GM18508 (cell line): ENCODE measurements around the gene RNF113B.

Source experiments
- ATAC-seq: cut with Tn5 transposase; IDR thresholded peaks from one replicate; pipeline ENCODE4 v1.9.1; 2021; ENCODE audit warnings: moderate number of reproducible peaks; ENCODE audit not compliant: insufficient read depth, unreplicated experiment

The RNF113B gene

DNA sequence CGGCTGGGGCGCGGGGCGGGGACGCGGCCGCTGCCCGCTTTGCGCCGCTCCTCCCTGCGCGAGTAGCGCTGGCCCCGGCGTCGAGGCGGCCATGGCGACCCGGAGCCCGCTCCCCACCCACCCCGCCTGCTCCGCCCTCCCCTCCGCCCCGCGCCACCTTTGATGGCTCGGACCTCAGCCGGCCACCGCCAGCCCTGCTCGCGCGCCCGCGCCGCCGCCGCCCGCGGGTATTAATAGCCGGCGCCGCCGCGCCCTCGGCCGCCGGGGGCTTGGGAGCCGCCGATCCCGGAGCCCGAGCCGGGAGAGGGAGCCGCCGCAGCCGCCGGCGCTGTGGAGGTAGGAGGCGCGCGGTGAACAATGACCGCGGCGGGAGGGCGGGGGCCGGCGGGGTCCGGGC, 33.9 kb downstream of the RNF113B start:
- no peak for ATAC-seq

DNA sequence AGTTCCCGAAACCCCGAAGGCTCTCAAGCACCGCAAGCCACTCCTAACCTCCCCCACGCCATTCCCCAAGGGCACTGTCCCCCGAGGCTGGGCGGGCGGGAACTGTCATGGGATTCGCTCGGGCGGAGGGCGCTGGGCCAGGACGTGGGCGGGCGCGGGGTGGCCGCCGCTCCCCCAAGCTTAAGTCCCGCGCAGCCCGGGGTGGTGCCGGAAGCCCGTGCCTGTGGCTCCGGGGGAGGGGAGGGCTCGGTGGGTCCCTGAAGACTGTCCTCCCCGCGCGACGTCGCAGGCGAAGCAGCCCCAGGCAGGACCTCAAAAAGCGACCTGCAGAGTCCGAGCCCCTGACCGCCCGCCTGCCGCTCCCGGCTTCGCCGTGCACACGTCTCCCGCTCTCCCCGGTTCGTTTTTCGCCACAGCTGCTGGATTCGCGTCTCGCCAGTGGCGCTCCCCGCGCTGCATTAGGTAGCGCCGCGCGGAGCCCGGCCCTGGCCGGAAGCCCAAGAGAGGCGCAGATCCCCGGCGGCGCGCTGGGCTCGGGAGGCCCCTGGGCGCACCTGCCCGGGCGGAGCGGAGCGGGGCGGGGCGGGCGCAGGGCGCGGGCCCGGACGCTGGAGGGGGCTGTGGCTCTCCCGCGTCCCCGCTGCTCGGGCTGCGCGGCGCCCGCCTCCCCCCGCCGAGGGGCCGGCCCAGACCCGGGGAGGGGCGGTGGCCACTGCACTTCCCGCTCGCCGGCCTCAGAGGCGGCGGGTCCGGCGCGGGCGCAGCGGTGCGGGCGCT, 34.5 kb downstream of the RNF113B start, which contains the start of gene FARP1:
Gene FARP1, plus strand, starts transcription at position 715 of the 777 bp plus-strand sequence. CDS start 70,149 bp downstream, outside the sequence.
- no peak for ATAC-seq

DNA sequence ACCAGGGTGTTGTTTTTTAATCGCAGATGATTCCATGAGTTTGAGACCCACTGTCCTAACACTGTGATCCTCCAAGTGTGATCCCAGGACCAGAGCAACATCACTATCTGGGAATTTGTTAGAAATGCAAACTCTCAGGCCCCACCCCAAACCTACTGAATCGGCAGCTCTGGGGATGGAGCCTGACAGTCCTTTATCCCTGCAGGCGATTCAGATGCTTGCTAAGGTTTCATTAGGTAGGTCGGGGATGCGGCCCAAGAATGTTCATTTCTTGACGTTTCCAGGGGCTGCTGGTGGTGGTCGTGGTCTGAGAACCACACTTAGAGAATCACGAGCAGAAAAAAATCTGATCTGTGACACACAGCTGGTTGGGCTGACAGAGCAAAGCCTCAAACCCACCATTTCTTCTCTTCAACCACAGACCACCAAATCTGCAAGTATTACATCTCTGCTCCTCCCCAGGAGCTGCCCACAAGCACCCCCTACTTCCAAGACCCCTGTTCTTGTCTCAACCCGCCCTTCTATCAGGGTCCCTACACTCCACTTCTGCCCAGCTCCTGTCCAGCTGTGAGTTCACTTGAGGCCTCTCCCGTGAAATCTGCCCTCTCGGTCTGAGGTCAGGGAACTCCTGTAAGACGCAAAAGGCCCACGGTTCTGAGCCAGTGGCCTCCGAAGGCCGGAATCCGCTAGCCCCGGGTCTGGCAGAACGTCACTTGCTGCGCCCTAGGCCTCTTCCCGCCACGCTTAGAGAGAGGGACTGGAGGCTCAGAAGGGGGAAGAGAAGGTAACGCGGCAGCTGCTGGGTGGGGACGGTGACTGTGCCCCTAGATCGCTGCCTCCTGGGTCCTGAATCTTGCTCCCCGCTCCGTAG, 35.3 kb downstream of the RNF113B start:
- no peak for ATAC-seq

DNA sequence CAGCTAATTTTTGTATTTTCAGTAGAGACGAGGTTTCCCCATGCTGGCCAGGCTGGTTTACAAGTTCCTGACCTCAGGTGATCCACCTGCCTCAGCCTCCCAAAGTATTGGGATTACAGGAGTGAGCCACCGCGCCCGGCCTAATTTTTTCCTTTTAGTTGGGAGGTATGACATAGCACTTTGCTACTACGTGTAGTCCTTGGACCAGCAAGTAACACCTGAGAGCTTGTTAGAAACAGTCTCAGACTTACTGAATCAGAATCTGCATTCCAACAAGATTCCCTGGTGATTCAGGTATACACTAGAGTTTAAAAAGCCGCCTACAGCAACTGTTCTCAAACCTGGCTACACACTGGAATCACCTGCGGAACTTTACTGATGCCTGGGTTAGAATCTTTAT, 36.0 kb downstream of the RNF113B start:
- no peak for ATAC-seq

DNA sequence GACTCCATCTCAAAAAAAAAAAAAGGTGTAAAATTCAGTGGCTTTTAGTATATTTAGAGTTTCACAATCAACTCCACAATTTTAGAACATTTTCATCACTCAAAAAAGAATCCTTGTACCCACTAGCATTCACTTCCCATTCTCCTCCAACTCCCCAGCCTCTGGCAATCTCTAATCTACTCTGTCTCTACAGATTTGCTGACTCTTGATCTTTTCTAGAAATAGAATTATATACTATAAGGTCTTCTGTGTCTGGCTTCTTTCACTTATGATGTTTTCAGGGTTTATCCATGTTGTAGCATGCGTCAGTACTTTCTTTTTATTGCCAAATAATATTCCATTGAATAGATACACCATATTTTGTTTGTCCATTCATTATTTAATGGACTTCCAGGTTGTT, 42.2 kb downstream of the RNF113B start:
- ATAC-seq: no peak

DNA sequence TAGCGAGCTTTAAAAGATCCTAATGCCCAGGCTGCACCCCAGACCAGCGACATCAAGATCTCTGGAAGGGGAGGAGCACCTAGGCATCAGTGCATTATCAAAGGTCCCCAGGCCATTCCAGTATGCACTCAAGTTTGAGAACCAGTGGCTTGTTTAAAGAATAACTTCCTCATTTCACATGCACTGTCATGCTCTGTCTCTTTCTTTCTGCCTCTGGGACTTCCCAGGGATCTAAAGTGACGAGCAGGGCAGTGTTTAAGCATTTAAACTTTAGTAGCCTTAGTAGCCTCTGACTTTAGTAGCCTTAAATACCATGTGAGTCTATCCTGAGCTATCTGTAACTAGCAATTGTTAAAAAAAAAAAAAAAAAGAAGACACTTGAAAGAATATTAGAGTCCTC, 43.1 kb downstream of the RNF113B start:
- peak; percentile 97 for ATAC-seq

DNA sequence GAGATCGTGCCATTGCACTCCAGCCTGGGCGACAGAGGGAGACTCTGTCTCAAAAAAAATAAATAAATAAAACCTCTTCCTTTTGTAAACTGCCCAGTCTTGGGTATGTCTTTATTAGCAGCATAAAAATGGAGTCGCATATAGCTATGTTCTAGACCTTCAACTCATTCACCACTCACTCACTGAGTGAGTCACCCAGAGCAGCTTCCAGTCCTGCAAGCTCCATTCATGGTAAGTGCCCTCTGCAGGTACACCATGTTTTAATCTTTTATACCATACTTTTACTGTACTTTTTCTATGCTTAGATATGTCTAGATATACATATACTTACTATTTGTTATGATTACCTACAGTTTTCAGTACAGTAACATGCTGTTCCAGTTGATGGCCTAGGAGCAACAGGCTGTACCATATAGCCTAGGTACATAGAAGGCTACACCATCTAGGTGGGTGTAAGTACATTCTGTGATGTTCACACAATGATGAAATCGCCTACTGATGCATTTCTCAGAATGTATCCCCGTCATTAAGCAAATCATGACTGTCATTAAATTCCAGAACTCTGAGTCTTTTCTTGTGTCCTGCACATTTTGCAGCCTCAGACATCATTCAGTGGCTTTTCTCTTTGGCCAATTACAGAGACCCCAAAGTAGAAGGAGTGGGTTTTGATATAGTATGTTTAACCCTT, 47.9 kb downstream of the RNF113B start:
- no peak for ATAC-seq
